HPDE6-E6E7 (cell line): Measurements from ENCODE around the gene HIP1.
"Not testable (repeated sequence)": the region's sequence is repeated elsewhere in the genome, so short reads cannot be mapped to it uniquely, and the experiment has no call there.

Experiments
- DNase-seq: peaks from one replicate; pipeline ENCODE4 v3.0.0; 2011; ENCODE audit warnings: missing footprints; ENCODE audit errors: extremely low spot score

Gene HIP1

DNA sequence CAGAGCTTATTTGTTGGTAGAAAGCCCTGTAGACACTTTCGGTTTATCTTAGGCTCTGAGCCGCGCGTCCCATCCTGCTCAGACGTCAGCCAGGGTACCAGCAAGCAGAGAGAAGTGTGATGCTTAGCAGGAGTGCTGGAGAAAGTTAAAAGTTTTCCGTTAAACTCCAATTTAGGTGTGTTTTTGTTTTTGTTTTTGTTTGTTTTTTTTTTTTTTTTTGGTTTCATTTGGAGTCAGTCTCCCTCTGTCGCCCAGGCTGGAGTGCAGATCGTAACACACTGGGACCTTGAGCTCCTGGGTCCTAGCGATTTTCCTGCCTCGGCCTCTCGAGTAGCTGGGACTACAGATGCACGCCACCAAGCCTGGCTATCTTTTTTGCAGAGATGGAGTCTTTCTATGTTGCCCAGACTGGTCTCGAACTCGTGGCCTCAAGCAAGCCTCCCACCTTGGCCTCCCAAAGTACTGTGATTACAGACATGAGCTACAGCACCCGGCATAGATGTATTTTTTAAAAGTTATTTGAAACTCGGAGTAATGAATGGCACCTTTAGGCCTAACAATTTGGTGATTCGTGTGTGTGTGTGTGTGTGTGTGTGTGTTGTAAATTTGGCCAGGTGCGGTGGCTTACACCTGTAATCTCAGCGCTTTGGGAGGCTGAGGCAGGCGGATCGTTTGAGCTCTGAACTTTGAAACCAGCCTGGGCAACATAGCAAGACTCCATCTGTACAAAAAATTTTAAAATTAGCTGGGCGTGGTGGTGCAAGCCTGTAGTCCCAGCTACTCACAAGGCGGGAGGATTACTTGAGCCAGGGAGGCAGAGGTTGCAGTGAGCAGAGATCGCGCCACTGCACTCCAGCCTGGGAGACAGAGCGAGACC lies 1.3 kb upstream of the HIP1 start:
- no peak for DNase-seq

DNA sequence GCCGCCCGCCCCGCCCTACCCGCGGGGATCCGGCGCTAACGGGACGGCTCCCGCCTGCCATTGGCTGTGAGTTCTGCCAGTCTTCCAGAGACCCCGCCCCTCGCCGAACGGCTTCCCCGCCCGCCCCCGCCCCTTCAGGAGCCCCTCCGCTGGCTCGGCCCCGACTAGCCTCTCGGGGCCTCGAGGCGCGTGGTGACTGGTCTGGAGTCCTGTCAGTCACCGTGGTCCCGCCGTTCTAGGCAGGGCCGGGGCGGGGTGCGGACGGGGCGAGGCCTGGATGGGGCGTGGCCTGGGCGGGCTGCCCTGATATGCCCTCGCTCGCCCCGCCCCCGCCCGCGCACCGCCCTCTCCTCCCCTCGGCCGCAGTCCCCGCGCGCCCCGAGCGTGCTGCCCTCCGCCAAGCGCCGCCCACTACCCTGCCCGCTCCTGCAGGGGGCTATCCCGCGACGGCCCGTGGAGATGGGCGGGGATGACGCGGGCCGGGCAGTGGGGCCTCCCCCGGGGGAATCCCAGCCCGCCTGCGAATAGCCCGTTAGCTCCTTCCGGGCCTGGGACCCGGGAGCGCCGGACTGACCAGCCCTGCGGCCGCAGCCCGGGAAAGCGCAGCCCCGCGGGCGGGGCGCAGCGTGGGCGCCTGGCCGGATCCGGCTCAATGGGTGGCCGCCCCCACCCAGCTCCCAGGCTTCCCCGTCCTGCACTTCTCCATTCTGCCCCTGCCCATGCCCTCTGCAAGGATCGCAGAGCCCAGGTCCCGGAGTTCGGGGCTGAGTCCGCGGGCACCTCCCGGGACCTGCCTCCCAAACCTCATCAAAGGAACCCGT lies 444 bp upstream of the HIP1 start:
- DNase-seq = peak; percentile 98

DNA sequence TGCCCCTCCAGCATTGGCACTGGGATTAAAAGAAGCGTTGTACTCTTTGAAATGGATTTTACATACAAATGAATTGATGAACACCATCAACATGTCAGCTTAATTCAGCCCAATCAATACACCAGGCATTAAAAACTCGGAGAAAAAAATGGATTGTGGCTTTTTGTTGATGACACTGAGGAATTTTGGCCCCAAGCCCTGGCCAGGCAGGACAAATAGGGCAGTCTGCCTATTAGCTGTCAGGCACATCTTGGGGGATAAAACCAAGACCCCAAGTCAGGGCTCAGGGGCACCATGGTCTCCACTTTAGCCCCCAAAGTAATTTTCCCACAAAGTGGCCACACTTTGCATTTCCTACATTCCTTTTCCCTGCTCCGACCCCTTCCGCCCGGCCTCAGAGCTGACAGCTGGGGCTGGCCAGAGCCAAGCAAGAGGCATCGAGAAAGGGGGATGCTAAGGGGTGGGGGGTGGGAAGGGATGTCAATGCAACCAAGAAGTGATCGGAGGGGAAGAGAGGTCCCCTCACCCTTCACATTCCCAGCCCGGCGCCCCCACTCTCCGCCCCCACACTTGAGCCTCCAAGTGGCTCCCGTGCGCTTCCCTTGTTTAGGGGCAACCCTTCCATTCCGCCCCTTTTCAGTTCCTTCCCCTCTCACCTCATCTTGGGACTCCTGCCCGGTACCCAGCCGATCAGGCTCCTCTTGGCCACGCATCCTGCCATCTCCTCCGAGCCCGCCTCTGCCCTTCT lies 711 bp downstream of the HIP1 start:
- no peak for DNase-seq

DNA sequence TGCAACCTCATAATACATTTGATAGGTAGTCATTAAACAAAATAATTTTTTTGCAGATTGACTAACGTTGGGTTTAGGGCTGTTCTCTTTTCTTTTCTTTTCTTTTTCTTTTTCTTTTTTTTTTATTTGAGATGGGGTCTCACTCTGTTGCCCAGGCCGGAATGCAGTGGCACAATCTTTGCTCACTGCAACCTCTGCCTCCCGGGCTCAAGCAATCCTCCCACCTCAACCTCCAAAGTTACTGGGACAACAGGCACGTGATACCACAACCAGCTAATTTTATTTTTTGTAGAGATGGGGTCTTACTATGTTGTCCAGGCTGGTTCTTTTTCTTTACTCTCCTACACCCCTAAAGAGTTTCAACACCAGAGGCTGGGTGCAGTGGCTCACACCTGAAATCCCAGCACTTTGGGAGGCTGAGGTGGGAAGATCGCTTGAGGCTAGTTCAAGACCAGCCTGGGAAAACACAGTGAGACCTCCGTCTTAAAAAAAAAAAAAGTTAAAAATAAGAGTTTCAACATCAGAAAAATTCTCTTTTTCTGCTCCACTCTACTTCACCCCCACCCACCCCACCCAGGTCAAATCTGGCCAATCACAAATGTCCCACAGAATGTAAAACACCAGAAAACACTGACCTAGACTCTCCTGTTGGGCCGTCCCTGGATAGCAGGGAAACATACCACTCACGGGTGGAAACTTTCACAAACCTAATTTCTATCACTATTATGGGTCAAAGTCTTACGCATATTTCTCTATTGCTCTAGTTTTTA lies 3.0 kb downstream of the HIP1 start:
- no peak for DNase-seq

DNA sequence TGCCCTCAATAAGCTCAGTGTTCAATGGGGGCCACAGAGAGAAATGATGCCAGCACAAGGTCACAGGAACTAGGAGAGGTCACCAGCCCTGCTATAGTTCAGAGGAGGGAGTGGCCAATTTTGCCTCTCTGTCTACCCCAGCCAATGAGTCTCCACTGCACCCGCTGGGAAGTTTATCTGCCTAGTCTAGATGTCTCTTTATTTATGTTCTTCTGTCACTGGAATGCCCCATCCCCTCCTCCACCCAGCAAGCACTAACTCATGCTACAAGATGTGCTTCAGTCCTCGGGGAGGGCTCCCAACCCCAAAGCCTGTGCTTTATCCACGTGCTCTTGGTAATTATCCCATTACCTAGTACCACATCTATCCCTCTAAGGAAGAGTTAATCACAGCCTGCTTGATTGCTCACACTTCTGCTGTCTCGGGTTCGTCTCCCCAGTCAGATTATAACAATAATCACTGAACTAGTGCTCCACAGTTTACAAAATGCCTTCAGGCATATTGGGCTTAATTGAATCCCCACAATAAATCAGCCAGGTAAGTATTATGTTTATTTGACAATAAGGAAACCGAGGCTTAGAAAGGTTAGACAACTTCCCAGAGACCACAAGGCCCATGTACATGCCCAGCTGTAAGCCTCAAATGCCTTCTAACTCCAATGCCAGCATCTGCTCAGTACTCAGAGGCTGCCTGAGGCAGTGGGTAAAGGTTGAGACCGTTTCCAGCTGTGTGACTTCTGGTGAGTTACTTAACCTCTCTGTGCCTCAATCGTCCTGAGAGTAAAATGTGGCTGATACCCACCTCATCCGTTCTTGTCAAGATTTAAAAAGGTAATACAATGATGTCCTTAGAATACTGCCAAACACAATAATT lies 3.9 kb downstream of the HIP1 start:
- no peak for DNase-seq

DNA sequence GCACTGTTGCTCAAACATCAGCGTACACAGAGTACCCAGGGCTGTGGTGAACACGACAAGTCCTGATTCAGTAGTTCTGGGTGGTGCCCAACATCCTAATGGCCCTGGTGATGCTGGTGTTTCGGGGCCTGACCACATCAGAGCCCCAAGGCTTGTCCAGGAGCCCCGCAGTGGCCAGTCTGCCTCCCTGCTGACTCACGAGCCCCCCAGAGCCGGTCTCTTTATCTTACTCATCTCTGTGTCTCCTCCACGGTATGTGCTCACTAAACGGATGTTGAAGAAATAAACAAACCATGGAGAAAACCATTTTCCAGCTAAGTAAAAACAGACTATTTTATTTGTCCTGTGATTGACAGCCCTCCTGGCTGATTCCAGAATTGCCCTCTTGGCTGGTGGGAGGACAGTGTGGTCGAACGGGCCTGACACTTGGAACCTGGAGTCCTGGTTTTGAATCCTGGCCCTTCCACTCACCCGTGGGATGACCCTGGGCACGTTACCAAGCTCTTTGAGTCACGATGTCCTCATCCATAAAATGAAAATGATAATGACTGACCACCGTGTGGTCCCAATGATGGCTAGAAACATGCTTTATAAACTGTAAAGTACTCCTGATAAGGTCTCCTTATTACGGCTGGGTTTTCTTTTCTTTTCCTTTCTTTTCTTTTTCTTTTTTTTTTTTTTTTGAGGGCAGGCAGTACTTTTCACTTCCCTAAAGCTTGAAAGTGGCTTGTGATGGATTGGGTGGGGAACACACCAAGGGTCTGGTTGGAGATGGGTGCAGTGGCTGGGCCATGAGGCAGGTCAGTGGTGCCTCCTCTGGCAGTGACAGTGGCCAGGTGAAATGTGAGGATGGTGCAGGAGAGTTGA lies 5.7 kb downstream of the HIP1 start:
- no peak for DNase-seq

DNA sequence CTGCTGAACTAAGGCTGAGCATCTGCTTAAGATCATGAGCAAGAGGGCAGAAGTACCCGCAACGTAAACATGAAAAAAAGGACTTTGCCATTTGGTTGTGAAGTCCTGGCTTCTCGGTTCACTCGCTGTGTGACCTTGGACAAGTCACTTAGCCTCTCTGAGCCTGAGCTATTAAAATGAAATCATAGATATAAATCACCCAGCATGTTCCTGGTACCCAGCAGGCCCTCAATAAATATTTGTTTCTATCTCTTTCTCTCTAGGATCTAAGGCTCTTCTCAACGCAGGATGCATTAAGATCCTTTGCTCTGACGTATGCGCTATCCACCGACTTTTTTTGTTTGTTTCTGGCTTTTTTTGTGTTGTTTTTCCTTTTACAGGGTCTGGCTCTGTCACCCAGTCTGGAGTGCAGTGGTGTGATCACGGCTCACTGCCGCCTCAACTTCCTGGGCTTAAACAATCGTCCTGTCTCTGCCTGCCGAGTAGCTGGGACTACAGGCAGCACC lies 6.7 kb downstream of the HIP1 start:
- DNase-seq = no peak

DNA sequence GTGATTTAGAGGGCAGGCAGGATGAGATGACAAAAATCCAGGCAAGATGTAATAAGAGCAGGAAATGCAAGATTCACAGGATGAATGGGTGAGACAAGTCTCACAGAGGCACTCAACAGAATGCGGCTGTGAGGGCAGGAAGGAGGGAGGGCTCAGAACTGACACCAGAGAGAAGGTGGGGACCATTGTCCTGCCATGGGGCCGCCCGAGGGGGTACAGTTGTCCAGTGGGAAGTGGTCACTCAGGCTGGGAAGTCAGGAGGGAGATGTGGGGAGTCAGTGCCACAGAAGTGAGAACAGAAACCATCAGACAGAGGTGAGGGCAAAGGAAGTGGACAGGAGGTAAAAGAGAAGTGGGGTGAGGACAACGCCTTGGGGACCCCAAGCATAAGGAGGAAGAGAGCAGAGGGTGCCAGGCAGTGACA lies 8.9 kb downstream of the HIP1 start:
- no peak for DNase-seq

DNA sequence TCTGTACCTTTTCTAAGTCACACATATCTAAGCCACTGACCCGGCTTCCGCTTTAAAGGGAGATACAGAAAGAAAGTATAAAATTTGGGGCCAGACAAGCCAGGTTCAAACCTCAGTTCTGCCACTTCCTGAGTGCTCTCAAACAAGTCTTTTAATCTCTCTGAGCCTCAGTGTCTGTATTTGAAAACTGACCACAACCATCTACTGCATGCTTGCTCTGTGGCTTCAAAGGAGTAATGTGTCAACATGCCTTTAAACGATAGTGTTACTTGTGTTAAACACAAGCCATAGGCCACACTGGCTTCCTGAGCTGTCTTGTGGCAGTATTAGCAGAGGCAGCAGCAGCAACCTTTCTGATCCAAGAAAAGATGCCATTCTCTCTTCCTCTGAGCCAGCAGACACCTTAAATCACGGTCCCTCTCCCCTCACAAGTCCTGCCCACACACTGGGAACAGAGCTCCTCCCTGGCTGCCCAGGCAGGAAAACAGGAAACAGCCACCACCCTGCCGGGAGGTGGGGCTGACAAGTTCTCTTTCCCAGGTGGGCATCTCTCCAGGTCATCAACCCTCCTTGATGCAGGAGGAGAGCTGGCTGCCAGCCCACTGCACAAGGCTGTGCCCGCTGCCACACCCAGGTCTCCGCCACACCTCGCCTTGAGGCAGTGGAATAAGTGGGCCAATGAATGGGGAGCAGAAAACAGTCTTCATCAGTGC lies 10.7 kb downstream of the HIP1 start:
- DNase-seq = peak; percentile 40

DNA sequence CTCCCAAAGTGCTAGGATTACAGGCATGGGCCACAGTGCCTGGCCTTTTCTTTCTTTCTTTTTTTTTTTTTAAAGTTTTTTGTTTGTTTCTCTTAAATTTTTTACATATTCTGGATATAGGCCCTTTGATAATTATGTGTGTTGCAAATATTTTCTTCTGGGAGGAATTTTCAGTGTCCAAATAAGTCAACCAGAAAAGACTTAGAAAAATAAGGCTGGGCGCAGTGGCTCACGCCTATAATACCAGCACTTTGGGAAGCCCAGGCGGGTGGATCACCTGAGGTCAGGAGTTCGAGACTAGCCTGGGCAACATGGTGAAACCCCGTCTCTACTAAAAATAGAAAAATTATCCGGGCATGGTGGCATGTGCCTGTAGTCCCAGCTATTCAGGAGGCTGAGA lies 11.4 kb downstream of the HIP1 start:
- not testable (repeated sequence) for DNase-seq

DNA sequence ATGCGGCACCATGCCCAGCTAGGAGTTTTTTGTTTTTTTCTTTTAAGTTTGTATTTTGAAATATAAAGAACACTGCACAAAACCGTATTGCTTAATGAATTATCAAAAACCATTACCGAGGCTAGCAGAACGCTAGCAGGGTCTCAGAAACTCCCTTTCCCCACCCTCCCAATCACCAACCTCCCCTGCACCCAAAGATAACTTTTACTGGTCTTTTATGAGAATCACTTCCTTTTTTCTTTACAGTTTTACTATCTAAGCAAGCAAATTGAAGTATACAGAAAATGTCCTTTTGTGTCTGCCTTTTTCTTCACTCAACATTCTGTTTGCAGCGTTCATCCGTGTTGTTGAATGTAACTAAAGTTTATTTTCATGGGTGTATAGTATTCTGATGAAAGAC lies 13.4 kb downstream of the HIP1 start:
- DNase-seq = no peak

DNA sequence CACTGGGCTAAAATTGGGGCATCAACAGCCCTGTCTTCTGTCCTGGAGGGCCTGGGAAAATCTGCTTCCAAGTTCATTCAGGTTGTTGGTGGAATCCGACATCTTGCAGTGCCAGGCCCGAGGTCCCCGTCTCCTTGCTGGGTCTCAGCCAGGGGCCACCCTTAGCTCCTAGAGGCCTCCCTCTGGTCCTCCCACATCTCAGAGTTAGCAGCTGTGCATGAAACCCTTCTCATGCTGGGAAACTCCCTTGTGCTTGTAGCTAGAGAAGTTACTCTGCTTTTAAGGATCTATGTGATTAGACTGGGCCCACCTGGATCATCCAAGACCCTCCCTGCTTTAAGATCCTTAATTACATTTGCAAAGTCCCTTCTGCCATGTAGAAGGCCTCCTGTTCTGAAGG lies 15.3 kb downstream of the HIP1 start:
- DNase-seq = no peak

DNA sequence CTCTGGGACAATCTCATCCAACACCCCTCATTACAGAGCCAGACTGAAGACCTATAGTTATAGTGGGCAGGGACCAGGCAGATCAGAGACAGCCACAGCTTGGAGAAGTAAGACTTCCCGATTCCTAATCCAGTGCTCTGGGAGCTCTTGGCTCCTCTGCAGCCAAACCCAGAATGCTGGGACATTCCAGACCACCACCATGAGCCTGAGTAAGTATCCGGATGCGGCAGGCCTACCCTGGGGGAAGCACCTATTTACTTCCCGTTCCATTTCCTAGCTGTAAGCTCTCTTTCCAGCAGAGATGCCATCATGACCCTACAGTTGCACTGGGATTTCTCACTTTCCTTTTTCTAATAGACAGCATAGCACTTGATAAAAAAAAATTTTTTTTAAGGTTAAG lies 16.4 kb downstream of the HIP1 start:
- DNase-seq = no peak

DNA sequence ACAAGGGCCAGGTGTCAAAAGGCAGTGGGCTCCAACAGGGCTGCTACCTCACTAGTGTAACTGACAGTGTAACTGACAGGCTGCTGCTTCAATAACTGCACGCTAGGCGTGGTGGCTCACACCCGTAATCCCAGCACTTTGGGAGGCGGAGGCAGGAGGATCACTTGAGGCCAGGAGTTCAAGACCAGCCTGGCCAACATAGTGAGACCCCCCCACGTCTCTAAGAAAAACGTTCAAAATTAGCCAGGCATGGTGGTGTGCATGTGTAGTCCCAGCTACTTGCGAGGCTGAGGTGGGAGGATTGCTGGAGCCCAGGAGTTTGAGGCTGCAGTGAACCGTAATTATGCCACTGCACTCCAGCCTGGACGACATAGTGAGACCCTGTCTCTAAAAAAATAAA lies 16.8 kb downstream of the HIP1 start:
- not testable (repeated sequence) for DNase-seq

DNA sequence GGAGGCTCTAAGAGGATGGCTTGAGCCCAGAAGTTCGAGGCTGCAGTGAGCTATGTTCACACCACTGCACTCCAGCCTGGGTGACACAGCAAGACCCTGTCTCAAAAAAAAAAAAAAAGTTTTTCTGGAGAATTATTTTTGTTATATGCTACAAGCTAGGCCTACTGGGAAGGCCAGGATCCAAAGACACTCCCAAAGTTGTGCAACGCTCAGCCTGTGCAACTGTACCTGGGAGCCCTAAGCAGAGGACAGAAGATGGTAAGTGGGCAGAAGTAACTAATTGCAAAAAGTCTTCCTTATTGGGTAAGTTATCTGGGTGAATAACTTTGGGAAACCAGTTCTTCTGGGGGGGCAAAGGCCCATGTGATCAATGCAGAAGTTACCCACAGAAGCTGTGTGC lies 17.3 kb downstream of the HIP1 start:
- no peak for DNase-seq

DNA sequence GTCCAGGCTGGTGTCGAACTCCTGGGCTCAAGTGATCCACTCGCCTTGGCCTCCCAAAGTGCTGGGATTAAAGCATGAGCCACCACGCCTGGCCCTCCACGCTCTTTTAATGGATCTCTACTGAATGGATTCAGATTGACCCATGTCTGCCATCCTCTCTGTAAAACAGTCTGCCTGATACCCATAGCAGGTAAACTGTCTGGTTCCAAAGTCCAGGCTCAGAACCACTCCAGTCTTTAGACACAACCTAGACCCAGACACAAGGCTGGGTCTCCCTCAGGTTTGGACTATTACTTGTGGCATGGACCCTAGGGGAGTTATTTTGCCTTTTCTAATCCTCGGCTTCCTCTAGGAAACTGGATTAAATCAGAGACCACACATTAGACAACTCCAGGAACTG lies 19.1 kb downstream of the HIP1 start:
- no peak for DNase-seq

DNA sequence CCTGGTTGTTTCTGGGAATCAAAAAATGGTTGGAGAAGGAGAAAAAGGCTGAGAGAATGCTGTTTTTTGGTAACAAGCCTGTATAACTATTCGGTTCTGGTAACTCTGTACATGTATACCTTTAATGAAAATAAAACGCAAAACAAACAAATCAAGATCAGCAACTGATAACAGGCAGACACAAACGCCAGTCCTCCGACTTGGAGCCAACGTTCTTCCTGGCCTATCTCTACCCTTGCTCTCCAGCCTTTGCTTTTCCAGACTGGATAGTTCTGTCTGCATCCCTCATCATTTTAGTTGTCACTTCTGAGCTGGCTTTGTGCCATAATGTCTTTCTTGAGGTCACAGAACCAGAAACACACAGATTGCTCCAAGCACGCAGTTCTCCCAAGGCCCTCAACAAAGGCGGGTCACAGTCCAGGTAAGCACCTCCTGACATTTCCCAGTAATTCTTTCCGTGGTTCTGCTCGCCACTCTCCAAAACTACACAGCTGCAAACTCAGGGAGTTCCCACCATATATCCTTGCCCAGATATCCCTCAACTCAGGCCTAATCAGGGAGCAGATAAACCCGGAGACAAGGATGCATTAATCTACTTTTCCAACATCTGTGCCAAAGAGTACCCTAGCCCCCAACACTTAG lies 20.2 kb downstream of the HIP1 start:
- DNase-seq = no peak

DNA sequence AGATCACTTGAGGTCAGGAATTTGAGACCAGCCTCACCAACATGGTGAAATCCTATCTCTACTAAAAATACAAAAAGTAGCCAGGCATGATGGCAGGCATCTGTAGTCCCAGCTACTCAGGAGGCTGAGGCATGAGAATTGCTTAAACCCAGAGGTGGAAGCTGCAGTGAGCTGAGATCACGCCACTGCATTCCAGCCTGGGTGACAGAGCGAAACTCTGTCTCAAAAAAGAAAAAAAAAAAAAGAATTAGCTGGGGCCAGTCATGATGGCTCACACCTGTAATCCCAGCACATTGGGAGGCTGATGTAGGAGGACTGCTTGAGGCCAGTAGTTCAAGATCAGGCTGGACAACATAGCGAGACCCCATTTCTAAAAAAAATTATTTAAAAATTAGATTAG lies 21.0 kb downstream of the HIP1 start:
- not testable (repeated sequence) for DNase-seq
